OCI-LY1 (cell line): Measurements from ENCODE around the gene TPM2.

Source experiments
- CTCF ChIP-seq: fragments of 200-600 bp; sonication (generic), shearing (Covaris generic); IDR thresholded peaks from 2 replicates; pipeline ENCODE4 v1.5.1; 2017; ENCODE audit warnings: mild to moderate bottlenecking, antibody characterized with exemption, low read length, moderate library complexity, mixed read lengths
- EZH2 ChIP-seq: fragments of 200-600 bp; sonication (generic), shearing (Covaris generic); IDR thresholded peaks from 2 replicates; pipeline ENCODE4 v1.8.0; 2017; ENCODE audit warnings: borderline replicate concordance, mixed run types, mild to moderate bottlenecking, antibody characterized with exemption, low read length, moderate library complexity, mixed read lengths

DNA sequence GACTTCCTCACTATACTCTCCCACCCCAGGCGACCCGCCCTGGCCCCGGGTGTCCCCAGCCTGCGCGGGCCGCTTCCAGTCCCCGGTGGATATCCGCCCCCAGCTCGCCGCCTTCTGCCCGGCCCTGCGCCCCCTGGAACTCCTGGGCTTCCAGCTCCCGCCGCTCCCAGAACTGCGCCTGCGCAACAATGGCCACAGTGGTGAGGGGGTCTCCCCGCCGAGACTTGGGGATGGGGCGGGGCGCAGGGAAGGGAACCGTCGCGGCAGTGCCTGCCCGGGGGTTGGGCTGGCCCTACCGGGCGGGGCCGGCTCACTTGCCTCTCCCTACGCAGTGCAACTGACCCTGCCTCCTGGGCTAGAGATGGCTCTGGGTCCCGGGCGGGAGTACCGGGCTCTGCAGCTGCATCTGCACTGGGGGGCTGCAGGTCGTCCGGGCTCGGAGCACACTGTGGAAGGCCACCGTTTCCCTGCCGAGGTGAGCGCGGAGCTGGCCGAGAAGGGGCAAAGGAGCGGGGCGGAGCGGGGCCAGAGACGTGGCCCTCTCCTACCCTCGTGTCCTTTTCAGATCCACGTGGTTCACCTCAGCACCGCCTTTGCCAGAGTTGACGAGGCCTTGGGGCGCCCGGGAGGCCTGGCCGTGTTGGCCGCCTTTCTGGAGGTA is 13.9 kb downstream of the TPM2 start:
- TF ChIP-seq CTCF: no peak
- TF ChIP-seq EZH2: no peak
